NCI-H748 treated with DMSO at 0.1 percent for 48 hours (cell line): ENCODE data around the gene CASKIN1.
A peak's percentile ranks its signal among the peaks of the same experiment; 100 is the strongest.
"Not testable (repeated sequence)": the region's sequence is repeated elsewhere in the genome, so short reads cannot be mapped to it uniquely, and the experiment has no call there.

Source experiments
- DNase-seq: peaks from one replicate; lab custom pipeline; 2025; lab: John Stamatoyannopoulos, UW

CASKIN1 gene

DNA sequence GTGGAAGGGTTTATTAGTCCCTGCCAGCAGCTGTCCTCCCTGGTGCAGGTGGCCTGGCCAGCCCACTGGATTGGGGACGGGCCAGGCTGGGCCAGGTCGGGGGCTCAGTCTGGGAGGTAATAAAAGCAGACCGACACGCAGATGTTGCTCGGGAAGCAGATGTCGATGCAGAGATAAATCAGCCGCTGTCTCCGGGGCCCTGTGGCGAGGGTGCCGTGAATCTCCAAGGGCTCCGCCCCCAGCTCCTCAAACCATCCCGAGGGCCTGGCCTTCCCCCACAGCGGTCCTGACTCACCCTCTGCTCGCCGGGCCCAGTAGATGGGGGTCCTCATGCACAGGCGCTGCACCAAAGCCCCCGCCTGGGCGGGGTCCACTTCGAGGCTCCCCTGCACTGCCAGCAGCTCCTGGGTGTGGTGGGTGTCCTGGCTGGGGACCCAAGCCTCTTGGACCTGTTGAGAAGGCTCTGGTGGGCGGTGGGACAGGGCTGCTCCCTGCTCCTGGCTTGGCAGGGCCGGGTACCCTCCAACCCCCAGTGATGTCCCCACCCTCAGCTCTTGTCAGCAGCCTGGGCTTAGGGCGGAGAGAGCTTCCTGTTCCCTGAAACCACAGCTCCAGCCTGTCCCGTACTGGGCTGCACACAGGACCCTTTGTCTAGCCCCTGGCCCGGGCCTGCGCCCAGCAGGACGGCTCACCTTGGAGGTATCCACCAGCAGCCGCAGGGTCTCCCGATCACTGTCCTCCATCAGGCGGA, 13.0 kb upstream of the CASKIN1 start:
- DNase-seq, result no peak

DNA sequence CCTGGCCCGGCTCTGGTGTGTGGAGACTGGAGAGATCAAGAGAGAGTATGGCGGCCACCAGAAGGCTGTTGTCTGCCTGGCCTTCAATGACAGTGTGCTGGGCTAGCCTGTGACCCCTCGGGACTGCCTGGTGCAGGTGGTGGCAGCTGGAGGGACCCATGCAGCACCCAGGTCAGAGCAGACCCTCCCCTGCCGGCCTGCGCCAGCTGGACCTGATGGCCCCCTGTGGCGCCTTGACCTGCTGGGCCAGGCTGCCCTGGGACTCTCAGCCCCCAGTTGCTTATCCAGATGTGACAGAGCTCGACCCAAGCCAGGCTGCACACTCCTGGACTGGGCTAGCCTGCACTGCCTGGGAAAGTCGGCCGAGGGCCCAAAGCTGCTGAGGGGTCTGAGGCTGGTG, 12.4 kb upstream of the CASKIN1 start:
- DNase-seq, result no peak

DNA sequence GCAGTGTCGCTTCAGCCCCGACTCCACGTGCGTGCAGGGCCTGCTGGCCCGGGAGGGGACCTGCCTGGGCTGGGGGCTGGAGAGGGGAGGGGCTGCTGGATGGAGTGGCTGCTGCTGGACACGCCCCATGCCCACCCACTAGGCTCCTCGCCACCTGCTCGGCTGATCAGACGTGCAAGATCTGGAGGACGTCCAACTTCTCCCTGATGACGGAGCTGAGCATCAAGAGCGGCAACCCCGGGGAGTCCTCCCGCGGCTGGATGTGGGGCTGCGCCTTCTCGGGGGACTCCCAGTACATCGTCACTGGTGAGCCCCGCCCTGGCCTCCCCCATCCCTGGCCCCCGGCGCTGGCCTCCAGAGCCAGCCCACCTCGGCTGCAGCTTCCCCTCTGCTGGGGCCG, 11.9 kb upstream of the CASKIN1 start:
- DNase-seq, result no peak

DNA sequence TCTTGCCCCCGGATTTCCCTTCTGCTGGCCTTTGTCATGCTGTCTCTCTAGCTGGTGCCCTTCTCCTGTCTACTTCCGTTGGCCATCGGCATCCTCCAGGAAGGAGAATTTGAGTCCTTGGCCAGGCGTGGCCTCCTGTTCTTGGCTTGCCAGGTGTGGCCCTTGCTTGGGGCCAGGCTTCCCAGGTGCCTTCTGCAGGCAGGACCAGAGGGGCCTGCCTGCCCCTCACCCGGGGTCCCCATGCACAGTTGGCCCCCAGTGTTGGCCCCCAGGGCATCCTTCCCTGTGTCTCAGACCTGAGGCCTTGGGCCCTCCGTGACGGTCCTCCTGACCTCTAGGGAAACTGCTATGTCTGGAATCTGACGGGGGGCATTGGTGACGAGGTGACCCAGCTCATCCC, 11.5 kb upstream of the CASKIN1 start:
- no peak for DNase-seq

DNA sequence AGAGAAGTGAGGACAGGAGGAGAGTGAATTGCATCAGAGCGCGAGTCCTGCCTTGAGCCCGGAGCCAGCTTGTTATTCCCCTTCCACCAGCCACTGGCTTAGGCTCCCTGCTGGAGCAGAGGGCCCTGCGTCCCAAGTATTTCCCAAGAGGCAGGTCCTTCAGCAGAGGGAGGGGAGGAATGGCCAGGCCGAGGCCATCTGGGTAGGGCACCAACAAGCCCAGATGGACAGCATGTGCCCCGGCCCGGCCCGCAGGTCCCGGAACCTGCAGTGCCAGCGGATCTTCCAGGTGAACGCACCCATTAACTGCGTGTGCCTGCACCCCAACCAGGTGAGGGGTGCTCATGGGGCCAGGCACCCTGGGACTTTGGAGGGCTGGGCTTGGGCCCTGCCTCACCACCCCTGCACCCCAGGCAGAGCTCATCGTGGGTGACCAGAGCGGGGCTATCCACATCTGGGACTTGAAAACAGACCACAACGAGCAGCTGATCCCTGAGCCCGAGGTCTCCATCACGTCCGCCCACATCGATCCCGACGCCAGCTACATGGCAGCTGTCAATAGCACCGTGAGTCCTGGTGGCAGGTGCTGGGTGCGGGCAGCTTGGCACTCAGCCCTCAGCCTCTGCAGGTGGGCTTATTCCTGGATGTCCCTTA, 10.5 kb upstream of the CASKIN1 start:
- DNase-seq, result no peak

DNA sequence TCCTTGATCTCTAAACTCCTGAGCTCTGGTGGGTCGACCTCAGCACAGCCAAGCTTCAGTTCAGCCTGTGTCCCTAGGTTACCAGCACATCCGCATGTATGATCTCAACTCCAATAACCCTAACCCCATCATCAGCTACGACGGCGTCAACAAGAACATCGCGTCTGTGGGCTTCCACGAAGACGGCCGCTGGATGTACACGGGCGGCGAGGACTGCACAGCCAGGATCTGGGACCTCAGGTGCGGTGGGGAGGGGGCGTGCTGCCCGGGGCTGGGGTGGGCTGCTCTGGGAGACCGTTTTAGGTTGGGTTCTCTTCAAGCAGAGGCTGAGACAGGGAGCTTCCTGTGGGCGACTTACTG, 10.0 kb upstream of the CASKIN1 start:
- DNase-seq, result no peak

DNA sequence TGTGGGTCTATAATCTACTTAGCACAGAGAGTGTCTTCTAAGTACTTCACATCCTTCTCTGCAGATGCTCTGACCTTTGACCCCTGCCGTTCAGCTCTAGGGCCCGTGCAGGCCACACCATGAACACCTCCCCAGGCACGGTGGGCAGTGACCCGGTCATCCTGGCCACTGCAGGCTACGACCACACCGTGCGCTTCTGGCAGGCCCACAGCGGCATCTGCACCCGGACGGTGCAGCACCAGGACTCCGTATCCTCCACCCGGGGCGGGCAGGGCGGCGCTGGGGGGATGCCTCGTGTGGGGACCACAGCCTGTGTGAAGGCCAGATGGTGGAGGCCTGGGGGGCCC, 9.5 kb upstream of the CASKIN1 start:
- no peak for DNase-seq

DNA sequence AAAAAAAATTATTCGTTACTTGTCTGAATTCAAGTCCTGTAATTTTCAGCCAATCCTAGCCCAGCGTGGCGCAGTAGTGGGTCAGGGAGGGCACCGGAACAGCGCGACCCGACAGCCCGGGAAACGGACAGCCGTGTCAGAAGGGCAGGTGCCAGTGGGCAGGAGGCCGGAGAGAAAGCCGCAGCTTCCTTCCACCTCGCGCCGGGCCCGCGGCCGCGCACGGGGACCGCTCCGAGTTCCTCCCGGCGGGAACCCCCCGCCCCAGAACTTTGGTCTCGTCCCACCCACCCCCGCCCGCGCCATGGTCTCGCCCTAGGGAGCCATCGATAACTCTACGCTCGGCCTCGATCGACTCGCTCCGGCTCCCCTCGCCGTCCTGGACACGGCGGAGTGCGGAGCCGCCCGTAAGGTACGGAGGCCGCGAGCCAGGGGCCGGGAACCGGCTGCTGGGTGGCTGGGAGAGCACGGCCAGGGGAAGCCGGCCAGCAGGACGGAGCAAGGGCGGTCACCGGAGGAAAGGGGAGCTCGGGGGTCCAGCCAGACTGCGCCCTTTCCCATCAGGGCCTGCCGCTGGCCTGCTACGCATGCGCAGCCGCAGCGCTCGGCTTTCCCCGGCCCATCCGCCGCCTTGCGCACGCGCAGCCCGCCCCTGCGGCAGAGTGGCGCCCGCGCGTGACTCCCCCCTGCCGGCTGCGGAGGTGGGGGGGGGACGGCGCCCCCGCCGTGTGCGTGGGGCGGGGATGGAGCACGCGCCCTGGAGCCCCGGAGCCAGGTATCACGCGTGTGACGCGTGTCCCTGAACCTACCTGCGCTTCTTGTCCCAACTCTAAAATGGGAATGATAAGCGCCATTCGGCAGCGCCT, 8.9 kb upstream of the CASKIN1 start, which contains the start of gene MLST8:
MLST8 (plus strand) TSS at position 351 of the 863 bp plus-strand sequence. CDS start 632 bp downstream, outside the sequence.
- peak; percentile 30 for DNase-seq

DNA sequence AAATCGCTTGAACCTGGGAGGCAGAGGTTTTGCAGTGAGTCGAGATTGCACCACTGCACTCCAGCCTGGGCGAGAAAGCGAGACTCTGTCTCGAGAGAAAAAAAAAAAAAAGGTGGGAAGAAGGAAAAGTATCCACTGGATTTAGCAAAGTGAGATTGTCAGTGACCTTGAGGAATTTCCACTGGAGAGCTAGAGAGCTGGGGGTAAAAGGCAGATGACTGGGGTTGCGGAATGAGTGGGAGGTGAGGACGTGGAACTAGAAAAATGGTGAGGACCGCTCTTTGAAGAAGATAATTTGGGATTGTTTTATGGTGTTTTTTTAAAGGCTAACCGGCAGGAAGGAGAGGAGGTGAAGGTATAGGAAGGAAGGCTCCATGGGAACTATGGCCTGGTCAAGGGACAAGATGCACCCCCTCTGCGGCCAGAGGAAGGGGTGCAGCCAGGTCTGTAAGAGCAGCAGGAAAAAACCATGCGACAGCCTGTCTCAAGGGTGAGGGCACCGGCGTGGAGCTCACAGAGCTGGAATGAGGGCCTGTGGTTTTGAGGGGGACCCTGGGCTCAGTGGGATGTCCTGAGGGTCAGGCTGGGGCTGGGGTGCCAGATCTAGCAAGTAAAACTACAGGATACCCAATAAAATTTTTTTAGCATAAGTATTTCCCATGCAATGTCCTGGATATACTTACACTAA, 8.2 kb upstream of the CASKIN1 start:
- no peak for DNase-seq

DNA sequence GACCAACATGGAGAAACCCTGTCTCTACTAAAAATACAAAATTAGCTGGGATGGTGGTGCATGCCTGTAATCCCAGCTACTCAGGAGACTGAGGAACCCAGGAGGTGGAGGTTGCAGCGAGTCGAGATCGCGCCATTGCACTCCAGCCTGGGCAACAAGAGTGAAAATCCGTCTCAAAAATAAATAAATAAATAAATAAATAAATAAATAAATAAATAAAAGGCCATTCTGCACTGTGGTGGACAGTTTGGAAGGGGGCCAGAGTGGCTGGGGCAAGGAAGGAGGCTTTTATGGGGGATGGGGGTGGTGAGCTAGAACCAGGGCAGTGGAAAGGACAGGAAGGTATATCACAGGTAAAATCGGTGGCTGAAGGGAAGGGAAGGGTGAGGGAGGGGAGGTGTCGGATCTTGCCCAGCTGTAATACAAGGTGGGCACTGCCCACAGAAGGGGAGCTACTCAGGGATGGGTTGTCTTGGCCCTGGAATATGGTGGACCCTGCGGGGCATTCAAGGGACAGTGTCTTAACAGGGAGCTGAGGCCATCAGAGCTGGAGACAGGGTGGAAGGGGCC, 6.8 kb upstream of the CASKIN1 start:
- DNase-seq, result not testable (repeated sequence)

DNA sequence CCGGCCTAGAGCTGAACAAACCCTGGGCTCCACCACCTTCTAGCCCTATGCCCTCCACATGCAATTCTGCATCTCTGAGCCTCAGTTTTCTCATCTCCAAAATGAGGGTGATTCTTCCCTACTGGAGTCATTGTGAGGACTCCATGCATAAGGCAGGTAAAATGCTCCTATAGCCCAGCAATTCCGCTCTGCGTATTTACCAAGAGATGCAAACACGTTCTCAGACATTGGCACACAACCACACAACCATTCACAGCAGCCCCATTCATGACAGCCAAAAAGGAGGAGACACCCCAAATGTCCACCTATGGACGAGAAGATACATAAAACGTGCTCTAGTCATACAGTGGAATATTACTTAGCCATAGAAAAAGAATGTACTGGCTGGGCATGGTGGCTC, 3.9 kb upstream of the CASKIN1 start:
- no peak for DNase-seq

DNA sequence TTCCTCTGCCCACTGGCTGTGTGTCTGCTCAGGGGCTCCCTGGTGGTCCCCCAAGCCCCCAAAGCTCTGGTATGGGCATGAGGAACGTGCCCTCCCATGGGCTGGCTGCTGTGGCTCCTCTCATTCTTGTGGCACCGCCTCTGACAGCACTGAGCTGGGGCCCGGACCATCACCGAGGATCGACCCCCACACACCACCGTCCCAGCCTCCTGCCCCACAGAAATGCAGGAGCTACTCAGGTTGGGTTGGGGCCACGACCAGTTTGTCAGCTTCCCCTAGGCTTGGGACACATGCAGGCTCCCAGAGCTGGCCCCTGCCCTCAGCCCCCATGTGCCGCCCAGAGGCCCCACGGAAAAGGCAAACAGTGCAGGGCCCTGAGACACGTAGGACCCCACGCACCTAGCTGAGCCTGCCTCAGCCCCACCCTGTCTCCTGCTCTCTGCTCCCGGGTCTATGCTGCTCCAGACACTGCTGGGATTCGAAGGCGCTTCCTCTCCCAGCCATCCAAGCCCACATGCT, 3.3 kb upstream of the CASKIN1 start:
- DNase-seq, result no peak

DNA sequence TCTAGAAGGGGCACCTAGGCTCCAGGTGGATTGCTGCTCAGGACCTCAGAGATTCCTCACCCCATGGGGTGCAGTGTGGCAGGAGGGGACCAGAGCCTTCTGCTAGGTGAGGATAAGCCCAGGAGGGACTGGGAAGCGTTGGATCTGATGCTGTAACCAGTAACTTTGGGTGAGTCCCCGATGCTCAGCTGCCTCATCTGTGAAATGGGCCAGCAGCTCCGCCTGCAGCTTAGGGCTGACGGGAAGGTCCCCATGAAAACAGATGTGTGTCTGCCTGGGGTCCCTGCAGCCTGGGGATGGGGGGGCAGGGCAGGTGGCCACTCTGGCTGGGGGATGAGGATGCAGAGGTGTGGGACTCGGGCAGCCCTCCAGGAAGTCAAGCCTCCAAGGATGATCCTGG, 2.7 kb upstream of the CASKIN1 start:
- no peak for DNase-seq

DNA sequence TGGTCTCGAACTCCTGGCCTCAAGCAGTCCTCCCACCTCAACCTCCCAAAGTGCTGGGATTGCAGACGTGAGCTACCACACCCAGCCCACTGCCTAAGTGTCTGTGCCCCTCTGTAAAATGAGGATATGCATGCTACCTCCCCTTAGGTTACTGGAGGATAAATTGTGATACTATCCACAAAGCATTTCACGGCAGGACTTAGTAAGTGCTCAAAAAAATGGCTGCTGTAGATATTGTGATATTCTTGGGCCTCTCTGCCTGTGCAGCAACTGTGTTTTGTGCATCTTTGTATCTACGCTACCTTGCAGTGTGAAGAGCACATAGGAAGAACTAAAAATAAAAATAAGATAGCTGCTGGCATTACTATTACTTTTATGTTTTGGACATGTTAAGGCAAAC, 1.9 kb upstream of the CASKIN1 start:
- no peak for DNase-seq

DNA sequence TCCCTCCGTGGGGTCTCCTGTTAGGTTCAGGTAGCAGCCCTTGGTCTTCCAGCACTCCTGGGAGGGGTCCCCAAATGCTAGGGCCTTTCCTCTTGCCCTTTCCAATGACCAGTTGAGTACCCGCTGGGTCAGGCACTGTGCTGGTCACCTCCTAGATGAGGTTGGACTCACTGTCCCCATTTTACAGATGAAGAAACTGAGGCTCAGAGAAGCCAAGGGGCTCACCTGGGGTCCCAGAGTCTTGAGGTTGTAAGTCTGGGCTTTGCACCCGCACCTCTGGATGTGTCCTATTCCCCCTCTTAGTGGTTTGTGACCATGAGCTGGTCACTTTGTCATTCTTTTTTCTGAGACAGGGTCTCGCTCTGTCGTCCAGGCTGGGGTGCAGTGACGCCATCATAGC, 1.4 kb upstream of the CASKIN1 start:
- no peak for DNase-seq

DNA sequence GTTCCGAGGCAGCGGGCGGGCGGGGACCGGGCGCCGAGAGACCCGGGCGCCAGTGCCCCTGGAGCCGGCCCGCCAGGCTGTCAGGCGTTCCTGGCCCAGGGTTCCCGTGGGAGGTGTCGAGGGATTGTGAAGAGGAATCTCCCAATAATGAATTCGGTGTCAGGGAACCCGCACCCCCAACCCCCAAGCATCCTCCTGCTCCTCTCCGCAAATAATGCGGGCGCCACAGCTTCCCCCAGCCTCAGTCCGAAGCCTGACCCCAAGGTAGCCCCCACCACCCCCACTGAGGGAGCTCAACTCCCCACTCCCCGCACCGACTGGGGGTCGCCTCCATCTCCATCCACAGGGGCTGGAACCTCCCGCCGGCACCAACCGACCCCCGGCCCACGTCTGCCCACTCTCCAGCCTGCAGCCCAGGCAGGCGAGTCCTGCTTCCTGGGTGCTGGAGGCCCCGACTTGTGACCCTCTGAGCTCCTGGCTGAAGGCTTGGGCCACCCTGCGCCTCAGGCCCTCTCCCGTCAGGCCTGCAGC, 641 bp upstream of the CASKIN1 start:
- no peak for DNase-seq

DNA sequence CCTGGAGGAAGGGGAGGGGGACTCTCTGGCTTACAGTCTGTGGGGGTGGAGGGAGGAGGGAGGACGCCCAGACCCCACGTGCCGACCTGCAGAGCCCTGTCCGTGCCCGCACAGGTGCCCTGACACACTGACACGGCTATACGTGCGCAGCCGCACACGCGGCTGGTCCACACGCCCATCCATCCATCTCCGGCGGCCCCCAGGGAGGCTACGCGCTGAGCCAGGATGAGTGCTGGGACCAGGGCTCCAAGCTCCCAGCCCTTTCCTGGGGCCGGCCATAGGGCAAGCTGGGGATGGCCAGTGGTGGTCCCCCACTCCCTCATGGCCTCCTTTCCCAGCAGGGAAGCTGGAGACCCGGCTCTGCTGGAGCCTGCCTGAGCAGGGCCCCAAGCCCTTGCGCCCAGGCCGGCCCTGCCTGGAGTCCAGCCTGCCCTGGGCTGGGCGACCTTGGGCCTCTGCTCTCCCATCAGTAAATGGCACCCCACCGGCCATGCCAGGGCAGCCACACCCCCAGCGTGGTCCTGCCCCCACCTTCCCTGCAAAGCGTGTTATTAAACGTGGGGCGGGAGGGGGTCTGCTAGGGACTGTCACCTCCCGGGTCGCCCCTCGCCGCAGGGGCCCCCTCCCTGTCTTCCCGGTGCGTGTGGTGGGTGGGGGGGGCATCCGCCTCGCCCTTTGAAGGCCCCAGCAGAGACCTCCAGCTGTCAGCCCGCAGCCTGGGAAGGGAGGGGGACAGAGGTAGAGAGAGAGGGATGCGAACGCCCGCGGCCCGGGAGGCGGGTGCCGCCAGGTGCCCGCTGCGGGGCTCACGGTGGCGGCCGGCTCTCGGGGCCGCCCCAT, 863 bp downstream of the CASKIN1 start:
- no peak for DNase-seq

DNA sequence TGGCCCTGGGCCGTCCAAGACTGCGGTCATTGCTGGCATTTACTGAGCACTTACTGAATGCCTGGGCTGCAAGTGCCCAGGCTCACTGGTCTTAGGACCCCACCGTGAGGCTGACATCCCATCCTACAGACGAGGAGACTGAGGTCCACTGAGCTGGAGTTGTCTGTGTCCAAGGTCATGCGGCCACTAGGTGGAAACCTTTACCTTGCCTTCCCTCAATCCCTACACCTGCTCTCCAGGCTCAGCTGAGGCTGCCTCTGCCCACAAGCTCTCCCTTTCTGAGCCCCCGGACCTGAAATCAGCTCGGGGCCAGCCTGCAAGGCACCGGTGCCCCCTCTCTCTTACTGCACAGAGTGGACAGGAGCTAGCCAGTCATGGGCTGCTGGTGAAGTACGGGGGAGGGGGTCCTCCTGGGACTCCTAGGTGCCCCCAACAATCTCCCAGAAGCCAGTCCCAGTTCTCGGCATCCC, 1.5 kb downstream of the CASKIN1 start:
- DNase-seq, result peak; percentile 22

DNA sequence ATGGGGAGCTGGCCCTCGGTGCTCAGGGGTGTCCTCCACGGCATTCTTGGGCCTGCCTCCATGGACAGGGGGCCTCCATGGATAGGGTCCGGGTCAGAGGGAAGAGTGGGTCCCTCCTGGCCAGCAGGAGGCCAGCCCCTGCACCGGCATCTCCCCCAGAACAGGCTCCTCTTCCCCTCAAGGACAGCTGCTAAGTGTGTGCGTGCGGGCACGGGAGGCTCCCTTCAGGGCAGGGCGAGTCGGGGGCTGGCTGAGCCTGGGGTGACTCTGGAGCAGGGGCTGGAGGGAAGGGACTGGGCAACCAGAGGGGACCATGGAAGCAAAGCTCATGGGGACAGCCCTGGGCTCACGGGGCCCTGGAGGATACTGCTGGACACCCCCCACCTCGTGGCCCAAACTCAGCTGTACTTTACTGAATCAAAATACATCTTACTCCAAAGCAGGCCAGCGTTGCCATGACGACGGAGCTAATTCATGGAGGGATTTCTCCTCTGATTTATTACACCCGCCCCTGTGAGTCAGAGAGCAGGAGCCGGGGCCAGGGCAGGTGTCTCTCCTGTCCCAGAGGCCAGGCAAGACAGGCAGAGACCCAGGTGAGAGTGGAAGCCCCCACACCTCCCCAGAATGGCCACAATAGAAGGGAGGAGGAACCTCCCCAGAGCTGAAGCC, 2.1 kb downstream of the CASKIN1 start:
- no peak for DNase-seq

DNA sequence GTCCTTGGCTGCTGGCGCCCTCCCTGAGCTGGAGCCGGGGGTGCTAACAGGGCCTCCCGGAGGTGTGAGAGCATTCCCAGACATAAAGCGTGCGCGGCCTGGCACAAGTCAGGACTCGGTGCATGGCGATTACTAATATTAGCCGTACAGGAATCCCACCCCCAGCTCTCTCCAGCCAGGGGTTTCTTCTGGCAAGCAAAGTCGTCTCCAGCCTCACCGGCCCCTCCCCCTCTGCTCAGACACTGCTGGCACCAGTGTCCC, 5.0 kb downstream of the CASKIN1 start:
- DNase-seq, result no peak
